Mesothelial cell of epicardium (in vitro differentiated cells): ENCODE measurements around the gene CYP4F22. TPM values are rescaled to one million over a fixed set of nuclear protein-coding genes. Genes with fewer than 3 reads are reported as not detected.
"Not testable (repeated sequence)": the region's sequence is repeated elsewhere in the genome, so short reads cannot be mapped to it uniquely, and the experiment has no call there.

Experiments
- DNase-seq, 2 experiments: peaks; one replicate each; pipeline ENCODE4 v3.0.0; 2021; ENCODE audit warnings: low spot score in 2 of 2; ENCODE audit not compliant: unreplicated experiment in 2 of 2
- H3K27ac Mint-ChIP-seq: 2 replicates; pipeline ENCODE4 v1.8.0; 2021; ENCODE audit warnings: mixed read lengths
- H3K27me3 Mint-ChIP-seq: 2 replicates; pipeline ENCODE4 v1.8.0; 2021; ENCODE audit warnings: low read depth, mixed read lengths
- H3K36me3 Mint-ChIP-seq: 2 replicates; pipeline ENCODE4 v1.8.0; 2021; ENCODE audit warnings: mixed read lengths
- H3K4me1 Mint-ChIP-seq: 2 replicates; pipeline ENCODE4 v1.8.0; 2021; ENCODE audit warnings: mixed read lengths
- H3K4me3 Mint-ChIP-seq: 2 replicates; pipeline ENCODE4 v1.8.0; 2021; ENCODE audit warnings: mild to moderate bottlenecking, moderate library complexity, mixed read lengths
- H3K9me3 Mint-ChIP-seq: 2 replicates; pipeline ENCODE4 v1.8.0; 2021; ENCODE audit warnings: mixed read lengths
- CTCF ChIP-seq: fragments of 200-600 bp; sonication (generic); IDR thresholded peaks from one replicate; pipeline ENCODE4 v1.5.0; 2021; ENCODE audit warnings: antibody characterized with exemption; ENCODE audit not compliant: unreplicated experiment
- total RNA-seq: library from RNA; stranded (reverse); gene quantifications from 3 replicates; pipeline ENCODE4 v1.2.1, GENCODE V29; 2021

CYP4F22 gene
- total RNA-seq, 1 donor from 2014 or later: not detected

- Mint-ChIP-seq H3K27ac (no peak overlapping the region), H3K4me3 (no peak overlapping the region), H3K36me3 (peaks cover 2% of the 10 kb centered on the region), H3K27me3 (no peaks in the 10 kb centered on the region), H3K4me1 (no peaks in the 10 kb centered on the region), H3K9me3 (peaks cover 44% of the 10 kb centered on the region)
- no peak for DNase-seq
- no peak for TF ChIP-seq CTCF
These were observed 19.4 kb downstream of the CYP4F22 start for GRCh38 chr19:15527705-15528104.

- no peaks in the 10 kb centered on the region for H3K4me1 Mint-ChIP-seq
- H3K27me3 Mint-ChIP-seq: no peaks in the 10 kb centered on the region
- TF ChIP-seq CTCF: no peak
- peaks cover 3% of the 10 kb centered on the region for H3K36me3 Mint-ChIP-seq
- H3K27ac Mint-ChIP-seq: no peak overlapping the region
- H3K9me3 Mint-ChIP-seq: peaks cover 39% of the 10 kb centered on the region
- no peak overlapping the region for H3K4me3 Mint-ChIP-seq
- DNase-seq: no peak
These were observed 21.5 kb downstream of the CYP4F22 start for GRCh38 chr19:15529774-15530372.

- H3K4me1 Mint-ChIP-seq: no peaks in the 10 kb centered on the region
- peaks cover 40% of the 10 kb centered on the region for H3K9me3 Mint-ChIP-seq
- no peak overlapping the region for H3K4me3 Mint-ChIP-seq
- no peaks in the 10 kb centered on the region for H3K27me3 Mint-ChIP-seq
- TF ChIP-seq CTCF: no peak
- no peak overlapping the region for H3K27ac Mint-ChIP-seq
- DNase-seq: no peak
- H3K36me3 Mint-ChIP-seq: peaks cover 3% of the 10 kb centered on the region
These were observed 24.6 kb downstream of the CYP4F22 start for GRCh38 chr19:15532779-15533521.

- not testable (repeated sequence) for H3K4me1 Mint-ChIP-seq, H3K36me3 Mint-ChIP-seq, H3K27me3 Mint-ChIP-seq, H3K4me3 Mint-ChIP-seq, H3K27ac Mint-ChIP-seq, DNase-seq
- H3K9me3 Mint-ChIP-seq: peaks cover 42% of the 10 kb centered on the region
These were observed 25.2 kb downstream of the CYP4F22 start for GRCh38 chr19:15533522-15533830.

- Mint-ChIP-seq H3K4me1 (no peaks in the 10 kb centered on the region), H3K27me3 (no peaks in the 10 kb centered on the region), H3K36me3 (peaks cover 1% of the 10 kb centered on the region), H3K4me3 (no peak overlapping the region), H3K9me3 (peaks cover 48% of the 10 kb centered on the region), H3K27ac (no peak overlapping the region)
- no peak for TF ChIP-seq CTCF
- DNase-seq: no peak
These were observed 26.9 kb downstream of the CYP4F22 start for GRCh38 chr19:15534957-15535864.

- H3K4me3 Mint-ChIP-seq: no peak overlapping the region
- peaks cover 1% of the 10 kb centered on the region for H3K36me3 Mint-ChIP-seq
- no peaks in the 10 kb centered on the region for H3K4me1 Mint-ChIP-seq
- DNase-seq: no peak
- H3K27me3 Mint-ChIP-seq: no peaks in the 10 kb centered on the region
- H3K27ac Mint-ChIP-seq: no peak overlapping the region
- H3K9me3 Mint-ChIP-seq: peaks cover 50% of the 10 kb centered on the region
- no peak for TF ChIP-seq CTCF
These were observed 28.0 kb downstream of the CYP4F22 start for GRCh38 chr19:15536350-15536749.
